AML-193 (cell line): ENCODE data around the gene MEG3.

Experiments
- DNase-seq, 2 experiments: peaks; one replicate each; lab custom pipeline; 2025; lab: John Stamatoyannopoulos, UW

Gene MEG3

DNA sequence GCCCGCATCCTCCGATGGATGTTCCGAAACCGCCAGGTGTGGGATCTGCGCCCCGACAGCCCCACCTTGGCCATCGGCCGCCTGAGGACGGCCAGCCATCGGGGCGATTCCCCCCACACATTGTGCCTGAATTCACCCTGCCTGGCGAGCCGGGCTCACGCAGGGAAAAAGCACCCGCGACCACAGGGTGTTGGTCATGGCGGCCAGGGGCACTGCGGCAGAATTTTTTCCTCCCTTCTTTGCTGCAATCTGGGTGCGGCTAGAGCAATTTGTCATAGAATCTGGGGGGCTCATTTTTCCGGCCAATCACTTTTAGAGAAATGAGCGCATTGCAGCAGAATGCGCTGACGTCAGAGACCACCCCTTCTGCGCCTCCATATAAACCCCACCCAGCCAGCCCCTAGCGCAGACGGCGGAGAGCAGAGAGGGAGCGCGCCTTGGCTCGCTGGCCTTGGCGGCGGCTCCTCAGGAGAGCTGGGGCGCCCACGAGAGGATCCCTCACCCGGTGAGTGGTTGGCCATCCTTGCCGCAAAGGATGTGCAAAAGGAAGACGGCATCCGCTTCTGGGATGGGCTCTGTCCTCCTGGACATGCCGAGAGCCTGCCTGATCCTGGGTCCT is at the start of gene MEG3:
MEG3 (plus strand) TSS at position 406 of the 619 bp plus-strand sequence.
- DNase-seq, result no peak

DNA sequence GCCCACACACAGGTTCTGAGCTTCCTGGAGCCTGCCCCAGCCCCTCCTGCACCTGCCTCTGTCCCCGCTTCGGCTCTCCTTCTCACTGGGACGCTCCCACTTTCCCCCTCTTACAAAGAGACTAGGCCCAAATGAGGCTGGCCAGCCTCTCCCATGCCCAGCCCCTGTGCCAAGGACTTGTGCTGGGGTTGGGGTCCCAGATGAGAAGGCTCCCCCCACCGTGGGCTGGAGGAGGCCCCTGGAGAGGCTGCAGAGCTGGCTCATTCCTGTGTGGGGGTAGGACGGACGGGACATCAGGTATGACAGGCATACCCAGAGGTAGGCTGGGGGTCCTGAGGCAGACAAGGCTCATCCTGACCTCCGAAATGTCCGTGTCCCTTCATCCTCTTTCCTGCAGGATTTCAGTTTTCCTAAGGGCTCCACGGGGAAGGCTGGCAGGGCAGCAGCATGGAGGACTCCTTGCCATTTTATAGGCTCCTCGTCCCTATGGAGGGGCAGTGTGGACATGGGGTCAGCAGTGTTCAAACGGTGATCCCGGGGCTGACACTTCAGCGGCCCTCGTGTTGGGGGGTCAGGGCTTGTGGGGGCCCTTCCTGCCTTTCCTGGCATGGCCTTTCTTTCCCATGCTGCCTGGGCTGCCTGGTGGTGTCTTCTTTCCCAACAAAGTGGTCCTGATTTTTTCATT is 49.1 kb upstream of the MEG3 start:
- no peak for DNase-seq

- no peak for DNase-seq
These were observed 48.5 kb upstream of the MEG3 start for GRCh38 chr14:100777366-100777817.

GRCh38 chr14:100777818-100778525 is 47.9 kb upstream of the MEG3 start:
- DNase-seq, result no peak

GRCh38 chr14:100778526-100778882 is 47.4 kb upstream of the MEG3 start:
- no peak for DNase-seq

DNA sequence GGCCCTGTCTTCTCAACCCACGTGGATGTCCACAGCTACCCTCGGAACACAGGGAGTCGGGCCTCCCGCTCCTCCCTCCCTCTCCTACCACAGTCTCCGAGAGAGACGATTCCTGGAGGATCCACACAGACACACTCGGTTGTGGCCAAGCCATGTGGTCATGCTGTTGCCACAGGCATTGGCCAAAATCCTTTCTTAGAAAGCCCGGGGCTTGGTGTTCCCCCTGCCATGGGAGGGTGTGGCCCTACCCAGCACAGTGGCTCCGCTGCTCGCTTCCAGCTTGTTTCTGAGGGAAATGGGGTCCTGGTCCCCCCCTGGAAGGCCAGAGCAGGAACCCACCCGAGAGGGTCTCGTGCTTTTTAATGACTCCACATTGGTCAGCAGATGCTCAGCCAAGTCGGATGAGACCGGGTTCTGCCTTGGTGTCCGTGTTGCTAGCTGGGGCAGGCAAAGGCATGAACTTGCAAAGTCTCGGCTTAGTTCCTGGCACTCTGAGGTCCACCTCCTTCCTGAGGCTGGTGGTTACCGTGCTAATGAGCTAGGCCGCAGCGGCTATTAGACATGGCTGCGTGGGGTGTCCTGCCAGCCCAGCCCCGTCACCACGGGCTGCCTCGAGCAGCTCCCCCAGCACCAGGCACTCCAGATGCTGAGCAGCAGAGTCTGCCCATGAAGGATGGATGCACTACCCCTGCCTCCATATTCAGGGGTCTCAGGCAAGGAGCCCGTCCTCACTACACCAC is 46.8 kb upstream of the MEG3 start:
- DNase-seq, result no peak

GRCh38 chr14:100779691-100780080 is 46.2 kb upstream of the MEG3 start:
- no peak for DNase-seq

DNA sequence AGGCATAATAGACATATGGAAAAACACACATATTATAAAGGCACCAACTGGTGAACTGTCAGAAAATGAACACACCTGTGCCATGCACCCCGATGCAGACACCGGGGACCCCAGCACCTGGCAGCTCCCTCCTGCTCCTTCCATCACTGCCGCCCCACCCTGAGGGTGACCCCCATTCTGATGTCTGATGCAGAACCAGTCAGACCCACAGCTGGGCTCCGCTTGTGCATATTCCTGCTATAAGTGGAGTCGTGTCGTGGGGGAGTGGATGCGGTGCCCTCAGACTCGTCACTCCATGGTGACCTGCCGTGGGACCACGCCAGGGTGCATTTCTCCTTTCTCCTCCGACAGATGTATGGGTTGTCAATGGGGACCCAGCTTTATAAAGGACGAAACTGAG is 45.7 kb upstream of the MEG3 start:
- DNase-seq, result no peak

GRCh38 chr14:100780646-100781355 is 45.1 kb upstream of the MEG3 start:
- no peak for DNase-seq

DNA sequence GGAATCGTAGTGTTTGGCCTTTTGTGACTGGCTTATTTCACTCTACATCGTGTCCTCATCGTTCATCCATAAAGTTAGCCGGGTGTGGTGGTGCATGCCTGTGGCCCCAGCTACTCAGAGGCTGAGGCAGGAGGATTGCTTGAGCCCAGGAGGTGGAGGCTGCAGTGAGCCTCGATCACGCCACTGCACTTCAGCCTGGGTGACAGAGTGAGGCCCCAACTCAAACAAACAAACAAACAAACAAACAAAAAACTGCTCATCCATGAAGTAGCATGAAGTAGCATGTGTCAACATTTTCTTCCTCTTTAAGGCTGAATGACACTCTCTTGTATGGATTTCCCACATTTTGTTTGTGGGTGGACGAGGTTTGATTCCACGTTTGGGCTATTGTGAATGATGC is 44.0 kb upstream of the MEG3 start:
- no peak for DNase-seq

- no peak for DNase-seq
These were observed 43.2 kb upstream of the MEG3 start for GRCh38 chr14:100782516-100783320.

DNA sequence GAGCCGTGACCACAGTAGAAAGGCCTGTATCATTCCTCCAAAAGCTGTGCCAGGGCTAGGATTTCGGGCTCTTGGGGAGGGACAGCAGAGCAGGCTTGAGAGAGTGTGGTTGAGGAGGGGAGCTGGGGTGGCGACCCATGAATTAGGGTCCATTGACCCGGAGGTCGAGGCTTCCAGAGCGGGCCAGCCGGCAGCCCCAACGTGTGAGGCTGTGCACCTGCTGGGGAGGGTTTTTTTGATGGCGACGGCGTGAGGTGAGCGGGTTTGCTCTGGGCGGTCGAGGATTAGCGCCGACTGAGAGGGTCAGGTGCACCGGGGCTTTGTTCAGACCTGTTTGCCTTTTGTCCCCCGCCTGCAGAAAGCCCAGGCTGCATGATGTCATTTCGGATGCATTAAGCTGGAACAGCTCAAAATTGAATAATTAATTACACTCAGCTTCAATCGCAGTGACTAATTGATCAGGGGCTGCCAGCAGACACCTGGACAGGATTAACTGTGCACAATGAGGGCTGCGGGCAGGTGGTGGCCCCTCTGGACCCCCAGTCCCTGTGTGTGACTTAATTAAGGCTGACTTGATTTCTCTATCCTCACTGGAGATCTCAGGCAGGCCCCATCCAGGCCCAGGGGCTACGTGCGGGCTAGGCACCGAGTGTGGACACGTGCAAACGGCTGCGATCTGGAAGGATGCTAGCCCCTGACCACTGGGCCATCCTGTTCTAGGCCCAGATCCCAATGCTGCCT is 42.1 kb upstream of the MEG3 start:
- no peak for DNase-seq

- no peak for DNase-seq
These were observed 41.2 kb upstream of the MEG3 start for GRCh38 chr14:100784523-100785337.

DNA sequence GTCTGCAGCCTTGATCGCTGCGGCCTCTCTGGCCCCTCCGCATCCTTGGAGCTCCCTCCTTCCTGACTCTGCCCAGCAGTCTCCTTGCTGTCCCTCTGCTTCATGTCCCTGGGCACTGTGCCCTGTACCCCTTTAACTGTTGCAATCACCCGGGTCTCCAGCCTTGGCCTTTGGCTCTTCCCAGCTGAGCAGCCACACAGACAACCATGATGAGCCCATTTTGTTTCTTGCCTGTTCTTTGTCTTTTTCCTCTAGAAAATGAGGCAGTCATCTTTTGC is 40.6 kb upstream of the MEG3 start:
- no peak for DNase-seq

GRCh38 chr14:100785626-100786025 is 40.3 kb upstream of the MEG3 start:
- DNase-seq, result no peak

- DNase-seq, result no peak
These were observed 39.8 kb upstream of the MEG3 start for GRCh38 chr14:100786131-100786530.

DNA sequence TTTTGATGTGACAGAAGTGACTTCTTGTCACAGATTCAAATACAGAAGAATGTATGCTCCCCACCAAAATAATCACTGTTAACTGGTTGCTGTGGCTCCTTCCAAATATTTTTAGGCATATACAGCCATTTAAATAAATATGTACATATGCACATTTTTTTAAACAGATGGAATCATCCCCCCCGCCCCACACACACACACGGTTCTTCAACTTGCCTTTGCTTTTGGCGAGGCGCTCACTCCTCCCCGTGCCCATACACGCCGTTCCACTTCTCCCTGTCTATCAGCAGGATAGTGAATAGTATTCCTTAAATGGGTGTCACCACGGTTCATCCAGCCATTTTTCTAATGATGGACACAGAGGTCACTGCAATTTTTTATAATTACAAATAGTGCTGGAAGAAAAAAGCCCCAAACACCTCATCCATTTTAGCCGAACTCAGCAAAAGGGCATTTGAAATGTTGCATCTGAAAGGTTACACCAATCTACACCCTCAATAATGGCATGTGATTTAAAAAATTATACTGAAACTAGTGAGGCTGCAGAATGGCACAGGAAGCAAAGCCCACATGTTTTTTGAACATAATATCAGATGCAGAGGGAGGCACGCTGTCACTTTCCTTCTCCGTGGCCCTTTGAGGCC is 39.2 kb upstream of the MEG3 start:
- no peak for DNase-seq

- no peak for DNase-seq
These were observed 38.3 kb upstream of the MEG3 start for GRCh38 chr14:100787659-100788058.

DNA sequence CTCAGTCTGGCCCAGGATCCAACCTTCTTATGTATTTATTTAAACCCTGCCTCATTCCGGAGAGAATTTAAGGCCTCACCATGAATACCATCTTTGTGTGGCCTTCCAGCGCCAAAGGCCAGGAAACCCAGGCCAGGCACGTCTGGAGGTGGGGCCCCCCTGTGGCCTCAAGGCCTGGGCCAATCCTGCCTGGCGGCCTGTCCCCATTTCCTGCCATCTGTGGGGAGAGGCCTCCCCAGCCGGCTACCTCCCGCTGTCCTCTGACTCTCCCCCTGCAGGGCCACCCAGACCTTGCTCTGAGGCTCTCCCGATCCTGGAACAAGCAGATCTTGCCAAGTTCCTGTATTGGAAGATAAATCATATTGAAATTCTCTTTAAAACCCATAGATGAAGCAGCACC is 37.4 kb upstream of the MEG3 start:
- DNase-seq, result no peak
